Endodermal cell (in vitro differentiated cells): ENCODE results near the gene RNU4-1. TPM values are rescaled to one million over a fixed set of nuclear protein-coding genes. Genes with fewer than 3 reads are reported as not detected.
A peak's percentile ranks its signal among the peaks of the same experiment; 100 is the strongest.

ENCODE experiments used
- DNase-seq: peaks from one replicate; pipeline ENCODE4 v3.0.0-alpha.2; 2017
- H3K27ac ChIP-seq: 2 replicates; pipeline ENCODE4 v1.5.1; 2013; ENCODE audit warnings: mild to moderate bottlenecking, low read depth, low read length, moderate library complexity
- H3K27me3 ChIP-seq: 2 replicates; pipeline ENCODE4 v1.6.1; 2013; ENCODE audit warnings: mild to moderate bottlenecking, low read length, moderate library complexity; ENCODE audit not compliant: insufficient read depth, control insufficient read depth, poor library complexity, severe bottlenecking
- H3K36me3 ChIP-seq: 2 replicates; pipeline ENCODE4 v1.7.0; 2013; ENCODE audit warnings: mild to moderate bottlenecking, low read length, moderate library complexity; ENCODE audit not compliant: control insufficient read depth, insufficient read depth
- H3K4me1 ChIP-seq: one replicate; pipeline ENCODE4 v1.7.0; 2013; ENCODE audit warnings: low read length; ENCODE audit not compliant: control insufficient read depth, insufficient read depth
- H3K4me3 ChIP-seq: 2 replicates; pipeline ENCODE4 v1.5.1; 2013; ENCODE audit warnings: mild to moderate bottlenecking, low read length, moderate library complexity
- H3K9ac ChIP-seq: 2 replicates; pipeline ENCODE4 v1.6.1; 2013; ENCODE audit warnings: mild to moderate bottlenecking, low read length, moderate library complexity; ENCODE audit not compliant: poor library complexity, severe bottlenecking; ENCODE audit errors: extremely low read depth
- H3K9me3 ChIP-seq: 2 replicates; pipeline ENCODE4 v1.6.1; 2013; ENCODE audit warnings: mild to moderate bottlenecking, low read length, moderate library complexity; ENCODE audit not compliant: control insufficient read depth
- H3K27ac Mint-ChIP-seq: 2 replicates; pipeline ENCODE4 v1.8.0; 2020; ENCODE audit warnings: mixed read lengths
- H3K27me3 Mint-ChIP-seq: 2 replicates; pipeline ENCODE4 v1.8.0; 2021; ENCODE audit warnings: mild to moderate bottlenecking, mixed read lengths; ENCODE audit not compliant: insufficient read depth
- H3K36me3 Mint-ChIP-seq: 2 replicates; pipeline ENCODE4 v1.8.0; 2020; ENCODE audit warnings: low read depth, mixed read lengths
- H3K4me1 Mint-ChIP-seq: 2 replicates; pipeline ENCODE4 v1.8.0; 2020; ENCODE audit warnings: mixed read lengths
- H3K4me3 Mint-ChIP-seq: 2 replicates; pipeline ENCODE4 v1.8.0; 2020; ENCODE audit warnings: mild to moderate bottlenecking, moderate library complexity, mixed read lengths
- H3K9me3 Mint-ChIP-seq: 2 replicates; pipeline ENCODE4 v1.8.0; 2020; ENCODE audit warnings: mild to moderate bottlenecking, mixed read lengths
- WGBS, 2 experiments: methylation state at CpG; one replicate each; pipeline versions ENCODE4 v1.1.5 to v1.1.7; 2013; ENCODE audit warnings: missing lambda C conversion rate in 2 of 2, mixed read lengths in 1 of 2; ENCODE audit not compliant: insufficient coverage in 1 of 2, insufficient read length in 1 of 2; 5-methylcytosine and 5-hydroxymethylcytosine counted together
- total RNA-seq, 2 donors: library from RNA; stranded (reverse); fragmentation: NEBNext Ultra II Directional in 1 of 2; extraction: Animal tissue kit (Norgen Biotek cat#: 25700) in 1 of 2; gene quantifications; 2 replicates in 1 of 2; 3 replicates in 1 of 2; pipeline ENCODE4 v1.2.1, GENCODE V29; 2021
- TF ChIP-seq, protein P1 (sequence below): fragments of 200-600 bp; sonication (generic); conservative IDR thresholded peaks from 2 replicates; pipeline ENCODE4 v1.5.0; 2021; ENCODE audit warnings: antibody characterized with exemption, mild to moderate bottlenecking

Gene RNU4-1
- total RNA-seq, 2 donors from 2014 or later, result 4,032 to 4,837 TPM

DNA sequence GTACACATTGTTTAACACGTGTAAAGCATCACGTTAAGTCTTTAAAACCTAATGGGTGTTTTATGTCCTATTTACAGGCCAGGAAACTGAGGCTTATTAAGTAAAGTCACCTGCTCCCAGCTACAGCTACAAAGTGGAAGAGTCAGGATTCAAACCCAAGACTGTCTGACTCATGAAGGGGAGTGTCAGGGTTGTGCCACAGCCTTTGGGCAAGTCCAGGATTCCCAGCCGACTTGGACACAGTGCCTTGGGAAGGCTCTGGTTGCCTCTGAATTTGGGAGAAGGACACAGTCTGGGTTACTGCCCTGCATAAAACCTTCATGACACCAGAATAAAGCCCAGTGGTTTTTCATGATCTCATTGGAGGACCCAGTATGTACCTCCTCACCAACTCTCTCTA lies 8.7 kb downstream of the RNU4-1 start:
- no peak overlapping the region for H3K4me3 Mint-ChIP-seq
- Histone ChIP-seq H3K4me1 (no peaks in the 10 kb centered on the region), H3K27me3 (no peaks in the 10 kb centered on the region), H3K9ac (no peak overlapping the region), H3K27ac (no peak overlapping the region), H3K4me3 (no peak overlapping the region), H3K36me3 (no peaks in the 10 kb centered on the region), H3K9me3 (no peaks in the 10 kb centered on the region)
- WGBS, 2 experiments, result 92% methylated on average over 3 of the region's 3 CpGs
- peaks cover 2% of the 10 kb centered on the region for H3K27me3 Mint-ChIP-seq
- H3K9me3 Mint-ChIP-seq, result peaks cover 10% of the 10 kb centered on the region
- peaks cover under 1% of the 10 kb centered on the region for H3K36me3 Mint-ChIP-seq
- TF ChIP-seq, protein P1, sequence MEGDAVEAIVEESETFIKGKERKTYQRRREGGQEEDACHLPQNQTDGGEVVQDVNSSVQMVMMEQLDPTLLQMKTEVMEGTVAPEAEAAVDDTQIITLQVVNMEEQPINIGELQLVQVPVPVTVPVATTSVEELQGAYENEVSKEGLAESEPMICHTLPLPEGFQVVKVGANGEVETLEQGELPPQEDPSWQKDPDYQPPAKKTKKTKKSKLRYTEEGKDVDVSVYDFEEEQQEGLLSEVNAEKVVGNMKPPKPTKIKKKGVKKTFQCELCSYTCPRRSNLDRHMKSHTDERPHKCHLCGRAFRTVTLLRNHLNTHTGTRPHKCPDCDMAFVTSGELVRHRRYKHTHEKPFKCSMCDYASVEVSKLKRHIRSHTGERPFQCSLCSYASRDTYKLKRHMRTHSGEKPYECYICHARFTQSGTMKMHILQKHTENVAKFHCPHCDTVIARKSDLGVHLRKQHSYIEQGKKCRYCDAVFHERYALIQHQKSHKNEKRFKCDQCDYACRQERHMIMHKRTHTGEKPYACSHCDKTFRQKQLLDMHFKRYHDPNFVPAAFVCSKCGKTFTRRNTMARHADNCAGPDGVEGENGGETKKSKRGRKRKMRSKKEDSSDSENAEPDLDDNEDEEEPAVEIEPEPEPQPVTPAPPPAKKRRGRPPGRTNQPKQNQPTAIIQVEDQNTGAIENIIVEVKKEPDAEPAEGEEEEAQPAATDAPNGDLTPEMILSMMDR, result no peak
- no peak overlapping the region for H3K27ac Mint-ChIP-seq
- peaks cover 3% of the 10 kb centered on the region for H3K4me1 Mint-ChIP-seq
- DNase-seq, result no peak

DNA sequence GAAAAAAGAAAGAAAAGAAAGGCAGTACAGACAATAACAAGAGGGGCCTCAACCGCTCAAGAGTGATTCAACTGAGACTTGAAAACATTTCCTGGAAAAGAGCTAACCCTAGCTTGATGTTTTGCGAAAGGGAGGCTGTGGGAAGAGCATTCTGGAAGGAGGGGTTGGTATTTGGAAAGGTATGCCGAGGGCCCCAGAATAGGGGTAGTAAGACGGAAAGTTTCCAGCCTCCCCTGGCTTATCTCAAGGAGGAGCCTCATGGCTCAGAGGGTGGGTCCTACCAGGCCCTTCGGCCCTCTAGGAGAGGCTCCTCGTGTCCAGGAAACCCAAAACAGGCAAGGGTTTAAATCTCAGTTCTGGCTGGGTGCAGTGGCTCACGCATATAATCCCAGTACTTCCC lies 9.7 kb downstream of the RNU4-1 start:
- Mint-ChIP-seq H3K9me3 (peaks cover 18% of the 10 kb centered on the region), H3K4me1 (peaks cover 3% of the 10 kb centered on the region), H3K36me3 (peaks cover 4% of the 10 kb centered on the region), H3K27me3 (peaks cover 2% of the 10 kb centered on the region), H3K27ac (no peak overlapping the region), H3K4me3 (no peak overlapping the region)
- Histone ChIP-seq H3K27me3 (no peaks in the 10 kb centered on the region), H3K9me3 (no peaks in the 10 kb centered on the region), H3K4me3 (no peak overlapping the region), H3K36me3 (no peaks in the 10 kb centered on the region), H3K27ac (no peak overlapping the region), H3K9ac (no peak overlapping the region), H3K4me1 (no peaks in the 10 kb centered on the region)
- DNase-seq, result peak; percentile 81
- WGBS, 2 experiments, result 86 to 92% methylated on average over 5 to 7 of the region's 7 CpGs
- TF ChIP-seq, protein P1, result no peak

DNA sequence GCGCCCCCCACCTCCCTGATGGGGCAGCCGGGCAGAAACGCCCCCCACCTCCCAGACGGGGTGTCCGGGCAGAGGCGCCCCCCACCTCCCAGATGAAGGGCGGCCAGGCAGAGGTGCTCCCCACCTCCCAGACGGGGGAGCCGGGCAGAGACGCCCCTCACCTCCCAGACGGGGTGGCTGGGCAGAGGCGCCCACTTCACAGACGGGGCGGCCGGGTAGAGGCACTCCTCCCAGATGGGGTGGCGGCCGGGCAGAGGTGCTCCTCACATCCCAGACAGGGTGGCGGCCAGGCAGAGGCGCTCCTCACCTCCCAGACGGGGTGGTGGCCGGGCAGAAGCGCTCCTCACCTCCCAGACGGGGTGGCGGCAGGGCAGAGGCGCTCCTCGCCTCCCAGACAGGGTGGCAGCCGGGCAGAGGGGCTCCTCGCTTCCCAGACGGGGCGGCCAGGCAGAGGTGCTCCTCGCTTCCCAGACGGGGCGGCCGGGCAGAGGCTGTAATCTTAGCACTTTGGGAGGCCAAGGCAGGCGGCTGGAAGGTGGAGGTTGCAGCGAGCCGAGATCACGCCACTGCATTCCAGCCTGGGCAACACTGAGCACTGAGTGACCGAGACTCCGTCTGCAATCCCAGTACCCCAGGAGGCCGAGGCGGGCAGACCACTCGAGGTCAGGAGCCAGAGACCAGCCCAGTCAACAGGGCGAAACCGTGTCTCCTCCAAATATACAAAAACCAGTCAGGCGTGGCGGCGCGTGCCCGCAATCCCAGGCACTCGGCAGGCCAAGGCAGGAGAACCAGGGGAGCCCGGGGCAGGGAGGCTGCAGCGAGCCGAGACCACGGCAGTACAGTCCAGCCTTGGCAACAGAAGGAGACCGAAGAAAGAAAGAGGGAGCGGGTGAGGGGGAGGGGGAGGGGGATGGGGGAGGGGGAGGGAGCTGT lies 14.6 kb downstream of the RNU4-1 start:
- H3K27ac ChIP-seq, result no peak overlapping the region
- no peak overlapping the region for H3K27ac Mint-ChIP-seq
- DNase-seq, result no peak
- H3K9me3 Mint-ChIP-seq, result peaks cover 25% of the 10 kb centered on the region
- TF ChIP-seq, protein P1, result no peak
- H3K27me3 Mint-ChIP-seq, result no peaks in the 10 kb centered on the region
- WGBS, 2 experiments, result 96 to 97% methylated on average over 14 to 54 of the region's 57 CpGs
- no peaks in the 10 kb centered on the region for H3K27me3 ChIP-seq
- H3K4me1 ChIP-seq, result no peaks in the 10 kb centered on the region
- no peaks in the 10 kb centered on the region for H3K36me3 ChIP-seq
- no peak overlapping the region for H3K4me3 ChIP-seq
- peaks cover 4% of the 10 kb centered on the region for H3K36me3 Mint-ChIP-seq
- no peak overlapping the region for H3K4me3 Mint-ChIP-seq
- H3K9ac ChIP-seq, result no peak overlapping the region
- no peaks in the 10 kb centered on the region for H3K9me3 ChIP-seq
- no peaks in the 10 kb centered on the region for H3K4me1 Mint-ChIP-seq
